MM.1S (cell line): Measurements from ENCODE around the gene TJAP1.

Experiments used
- DNase-seq: peaks from one replicate; pipeline ENCODE4 v3.0.0-alpha.2; 2015
- H2AFZ ChIP-seq: fragments of 300-600 bp; sonication (generic); 2 replicates; pipeline ENCODE4 v1.6.0; 2016; ENCODE audit warnings: antibody characterized with exemption, low read length
- H3F3A ChIP-seq: fragments of 300-600 bp; sonication (generic); 2 replicates; pipeline ENCODE4 v1.6.1; 2016; ENCODE audit warnings: mild to moderate bottlenecking, antibody characterized with exemption, low read length, moderate library complexity, mixed read lengths; ENCODE audit not compliant: insufficient read depth
- H3K27ac ChIP-seq: fragments of 300-600 bp; sonication (generic); 2 replicates; pipeline ENCODE4 v1.5.1; 2016; ENCODE audit warnings: mild to moderate bottlenecking, low read length
- H3K27me3 ChIP-seq: fragments of 300-600 bp; sonication (generic); replicated peaks from 2 replicates; pipeline ENCODE4 v1.6.0; 2016; ENCODE audit warnings: low read length; ENCODE audit not compliant: insufficient read depth
- H3K36me3 ChIP-seq: fragments of 300-600 bp; sonication (generic); replicated peaks from 2 replicates; pipeline ENCODE4 v1.6.1; 2016; ENCODE audit warnings: mild to moderate bottlenecking, low read length, mixed read lengths; ENCODE audit not compliant: insufficient read depth
- H3K4me1 ChIP-seq: fragments of 300-600 bp; sonication (generic); 2 replicates; pipeline ENCODE4 v1.6.1; 2016; ENCODE audit warnings: low read length, mixed read lengths
- H3K4me2 ChIP-seq: fragments of 300-600 bp; sonication (generic); 2 replicates; pipeline ENCODE4 v1.6.0; 2016; ENCODE audit warnings: low read depth, low read length
- H3K4me3 ChIP-seq: fragments of 300-600 bp; sonication (generic); 2 replicates; pipeline ENCODE4 v1.5.1; 2016; ENCODE audit warnings: low read length, mixed read lengths
- H3K79me2 ChIP-seq: fragments of 300-600 bp; sonication (generic); 2 replicates; pipeline ENCODE4 v1.6.1; 2016; ENCODE audit warnings: mixed run types, low read length, mixed read lengths
- H3K9ac ChIP-seq: fragments of 300-600 bp; sonication (generic); 2 replicates; pipeline ENCODE4 v1.6.1; 2016; ENCODE audit warnings: low read length, mixed read lengths
- H3K9me2 ChIP-seq: fragments of 300-600 bp; sonication (generic); replicated peaks from 2 replicates; pipeline ENCODE4 v1.6.1; 2016; ENCODE audit warnings: mild to moderate bottlenecking, low read length, mixed read lengths; ENCODE audit not compliant: insufficient read depth
- H3K9me3 ChIP-seq: fragments of 300-600 bp; sonication (generic); replicated peaks from 2 replicates; pipeline ENCODE4 v1.6.1; 2016; ENCODE audit warnings: mild to moderate bottlenecking, low read length, mixed read lengths; ENCODE audit not compliant: insufficient read depth
- H4K20me1 ChIP-seq: fragments of 300-600 bp; sonication (generic); 2 replicates; pipeline ENCODE4 v1.6.1; 2016; ENCODE audit warnings: mild to moderate bottlenecking, low read length, moderate library complexity, mixed read lengths; ENCODE audit not compliant: insufficient read depth
- EZH2 ChIP-seq: fragments of 300-600 bp; sonication (generic); optimal IDR thresholded peaks from 2 replicates; pipeline ENCODE3; 2017; ENCODE audit warnings: low read depth, mild to moderate bottlenecking, antibody characterized with exemption, low read length, mixed read lengths
- EZH2phosphoT487 ChIP-seq: fragments of 300-600 bp; sonication (generic); IDR thresholded peaks from 2 replicates; pipeline ENCODE4 v1.6.1; 2018; ENCODE audit warnings: antibody characterized with exemption, low read length
- TF ChIP-seq, protein P1 (sequence below): fragments of 300-600 bp; sonication (generic); IDR thresholded peaks from 2 replicates; pipeline ENCODE4 v1.5.1; 2016; ENCODE audit warnings: antibody characterized with exemption, low read length, mixed read lengths

Gene TJAP1

DNA sequence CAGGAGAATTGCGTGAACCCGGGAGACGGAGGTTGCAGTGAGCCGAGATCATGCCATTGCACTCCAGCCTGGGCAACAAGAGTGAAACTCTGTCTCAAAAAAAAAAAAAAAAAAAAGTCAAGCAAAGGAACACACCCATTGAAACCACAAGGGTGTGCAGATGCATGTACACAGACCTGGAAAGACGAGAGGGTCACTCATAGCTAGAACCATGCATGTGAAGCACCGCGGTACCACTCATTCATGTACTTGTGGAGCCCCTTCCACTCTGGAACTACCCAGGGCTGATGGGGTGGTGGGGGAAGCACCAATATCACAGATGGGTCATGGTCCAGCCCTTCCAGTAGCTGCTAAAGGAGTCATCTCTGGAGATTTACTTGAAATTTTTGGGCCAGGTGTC, 7.4 kb upstream of the TJAP1 start:
- TF ChIP-seq, protein P1, sequence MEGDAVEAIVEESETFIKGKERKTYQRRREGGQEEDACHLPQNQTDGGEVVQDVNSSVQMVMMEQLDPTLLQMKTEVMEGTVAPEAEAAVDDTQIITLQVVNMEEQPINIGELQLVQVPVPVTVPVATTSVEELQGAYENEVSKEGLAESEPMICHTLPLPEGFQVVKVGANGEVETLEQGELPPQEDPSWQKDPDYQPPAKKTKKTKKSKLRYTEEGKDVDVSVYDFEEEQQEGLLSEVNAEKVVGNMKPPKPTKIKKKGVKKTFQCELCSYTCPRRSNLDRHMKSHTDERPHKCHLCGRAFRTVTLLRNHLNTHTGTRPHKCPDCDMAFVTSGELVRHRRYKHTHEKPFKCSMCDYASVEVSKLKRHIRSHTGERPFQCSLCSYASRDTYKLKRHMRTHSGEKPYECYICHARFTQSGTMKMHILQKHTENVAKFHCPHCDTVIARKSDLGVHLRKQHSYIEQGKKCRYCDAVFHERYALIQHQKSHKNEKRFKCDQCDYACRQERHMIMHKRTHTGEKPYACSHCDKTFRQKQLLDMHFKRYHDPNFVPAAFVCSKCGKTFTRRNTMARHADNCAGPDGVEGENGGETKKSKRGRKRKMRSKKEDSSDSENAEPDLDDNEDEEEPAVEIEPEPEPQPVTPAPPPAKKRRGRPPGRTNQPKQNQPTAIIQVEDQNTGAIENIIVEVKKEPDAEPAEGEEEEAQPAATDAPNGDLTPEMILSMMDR: no peak
- TF ChIP-seq EZH2: no peak
- Histone ChIP-seq H3K36me3 (no peaks in the 10 kb centered on the region), H3F3A (no peaks in the 10 kb centered on the region), H4K20me1 (no peaks in the 10 kb centered on the region), H3K4me2 (no peak overlapping the region), H3K4me1 (no peaks in the 10 kb centered on the region), H3K27me3 (no peaks in the 10 kb centered on the region), H3K9me2 (no peaks in the 10 kb centered on the region), H3K9me3 (no peaks in the 10 kb centered on the region), H2AFZ (no peak overlapping the region), H3K27ac (no peak overlapping the region), H3K9ac (no peak overlapping the region), H3K79me2 (no peaks in the 10 kb centered on the region), H3K4me3 (no peak overlapping the region)
- DNase-seq: no peak

DNA sequence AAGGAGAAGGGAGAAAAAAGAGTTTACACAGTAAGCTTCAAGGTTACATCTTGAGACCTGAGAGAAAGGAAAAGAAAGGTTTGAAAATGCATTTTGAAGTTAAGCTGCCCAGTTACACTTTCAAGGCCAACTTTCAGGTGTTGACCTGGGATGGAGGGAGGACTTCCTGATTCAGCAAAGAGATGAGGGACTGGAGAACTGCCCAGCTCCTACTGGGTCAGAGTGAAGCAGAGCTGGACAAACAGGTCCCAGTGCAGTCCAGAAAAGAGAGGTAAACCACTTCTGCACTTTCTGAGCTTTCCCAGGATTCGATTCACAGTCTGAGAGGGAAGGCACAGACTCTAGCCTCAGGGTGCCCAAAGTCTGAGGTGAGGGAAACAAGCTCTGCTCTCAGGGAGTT, 6.0 kb upstream of the TJAP1 start:
- Histone ChIP-seq H3K36me3 (no peaks in the 10 kb centered on the region), H3K27ac (no peak overlapping the region), H3K27me3 (no peaks in the 10 kb centered on the region), H3K4me3 (no peak overlapping the region), H3K4me1 (no peaks in the 10 kb centered on the region), H3K9ac (no peak overlapping the region), H3F3A (no peaks in the 10 kb centered on the region), H3K79me2 (no peaks in the 10 kb centered on the region), H2AFZ (no peak overlapping the region), H3K9me2 (no peaks in the 10 kb centered on the region), H3K4me2 (no peak overlapping the region), H3K9me3 (no peaks in the 10 kb centered on the region), H4K20me1 (no peaks in the 10 kb centered on the region)
- TF ChIP-seq EZH2 (no peak), EZH2phosphoT487 (no peak)
- TF ChIP-seq, protein P1: no peak
- DNase-seq: no peak

DNA sequence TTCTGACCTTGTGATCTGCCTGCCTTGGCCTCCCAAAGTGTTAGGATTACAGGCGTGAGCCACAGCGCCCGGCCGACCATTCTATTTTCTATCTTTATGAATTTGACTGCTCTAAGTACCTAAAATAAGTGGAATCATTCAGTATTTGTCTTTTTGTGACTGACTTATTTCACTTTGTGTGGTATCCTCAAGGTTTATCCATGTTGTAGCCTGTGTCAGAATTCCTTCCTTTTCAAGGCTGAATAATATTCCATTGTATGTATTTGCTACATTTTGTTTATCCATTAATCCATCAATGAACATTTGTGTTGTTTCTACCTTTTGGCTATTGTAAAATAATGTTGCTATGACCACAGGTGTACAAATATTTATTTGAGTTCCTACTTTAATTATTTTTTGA, 4.9 kb upstream of the TJAP1 start:
- H3K4me2 ChIP-seq: no peak overlapping the region
- no peaks in the 10 kb centered on the region for H3K9me3 ChIP-seq
- H3K27me3 ChIP-seq: no peaks in the 10 kb centered on the region
- no peaks in the 10 kb centered on the region for H3K36me3 ChIP-seq
- H3K27ac ChIP-seq: no peak overlapping the region
- H3F3A ChIP-seq: no peaks in the 10 kb centered on the region
- no peak overlapping the region for H3K9ac ChIP-seq
- H2AFZ ChIP-seq: no peak overlapping the region
- H4K20me1 ChIP-seq: no peaks in the 10 kb centered on the region
- H3K4me1 ChIP-seq: no peaks in the 10 kb centered on the region
- H3K9me2 ChIP-seq: no peaks in the 10 kb centered on the region
- peaks cover under 1% of the 10 kb centered on the region; the same call in 1 of the 2 replicates for H3K79me2 ChIP-seq
- DNase-seq: no peak
- TF ChIP-seq, protein P1: no peak
- TF ChIP-seq EZH2phosphoT487 (no peak), EZH2 (no peak)
- H3K4me3 ChIP-seq: no peak overlapping the region
